HG02763 (cell line): ENCODE measurements around the gene CASZ1.

ENCODE experiments used
- ATAC-seq: cut with Tn5 transposase; IDR thresholded peaks from one replicate; pipeline ENCODE4 v1.9.1; 2021; ENCODE audit warnings: mild to moderate bottlenecking, moderate library complexity; ENCODE audit not compliant: unreplicated experiment

Gene CASZ1

DNA sequence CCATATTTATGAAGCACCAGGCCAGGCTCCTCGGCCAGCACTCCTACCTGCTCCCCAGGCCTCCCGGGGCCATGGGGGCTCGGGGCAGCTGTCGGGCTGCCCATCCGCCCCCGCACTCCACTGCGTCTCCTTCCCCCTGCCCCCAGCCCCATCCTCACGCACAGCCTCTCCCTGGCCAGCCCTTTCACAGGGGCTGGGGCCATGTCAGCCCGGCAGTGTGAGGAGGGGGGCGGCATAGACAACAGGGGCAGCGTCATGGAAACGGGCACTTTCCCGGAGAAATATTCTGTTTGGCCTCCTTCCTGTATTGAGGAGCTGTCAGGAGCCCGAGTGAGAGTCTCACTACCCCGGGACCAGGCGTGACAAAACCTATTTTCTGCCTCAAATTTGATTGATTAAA is 87.3 kb downstream of the CASZ1 start:
- no peak for ATAC-seq

DNA sequence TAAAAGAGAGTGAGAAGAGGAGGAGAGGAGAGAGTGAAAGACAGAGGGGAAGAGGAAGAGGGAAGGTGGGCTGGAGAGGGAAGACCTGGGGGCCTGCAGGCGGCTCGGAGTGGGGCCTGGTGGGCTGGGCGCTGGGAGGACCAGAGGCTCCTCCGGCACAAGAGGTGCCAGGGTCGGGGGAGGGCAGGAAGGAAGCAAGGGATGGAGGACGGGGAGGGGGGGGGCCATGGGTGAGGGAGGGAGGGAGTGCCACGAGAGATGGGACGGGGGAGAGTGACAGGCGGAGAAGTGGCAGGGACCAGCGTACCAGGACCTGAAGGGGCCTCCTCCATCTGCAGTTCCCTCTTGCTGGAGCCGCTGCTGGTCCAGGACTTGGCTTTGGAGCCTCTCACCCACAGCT is 87.7 kb downstream of the CASZ1 start:
- ATAC-seq: no peak

DNA sequence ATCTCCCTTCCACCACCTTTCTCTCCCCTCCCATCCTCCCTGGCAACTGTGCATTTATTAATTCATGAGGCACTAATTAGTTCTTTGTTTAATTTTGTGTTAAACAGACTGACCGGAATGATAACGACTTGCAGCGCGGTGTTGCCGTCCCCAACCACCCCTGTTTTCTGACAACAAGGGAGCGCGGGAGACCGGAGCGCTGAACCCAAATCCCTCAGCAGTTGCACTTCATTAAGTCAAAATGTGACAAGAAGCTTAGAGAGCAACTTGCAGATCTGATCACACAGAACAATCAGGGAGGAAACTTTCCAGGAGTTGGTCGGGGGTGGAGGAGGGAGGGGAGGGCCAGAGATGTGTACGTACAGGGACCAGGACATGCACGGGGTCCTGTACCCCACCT is 89.2 kb downstream of the CASZ1 start:
- no peak for ATAC-seq

DNA sequence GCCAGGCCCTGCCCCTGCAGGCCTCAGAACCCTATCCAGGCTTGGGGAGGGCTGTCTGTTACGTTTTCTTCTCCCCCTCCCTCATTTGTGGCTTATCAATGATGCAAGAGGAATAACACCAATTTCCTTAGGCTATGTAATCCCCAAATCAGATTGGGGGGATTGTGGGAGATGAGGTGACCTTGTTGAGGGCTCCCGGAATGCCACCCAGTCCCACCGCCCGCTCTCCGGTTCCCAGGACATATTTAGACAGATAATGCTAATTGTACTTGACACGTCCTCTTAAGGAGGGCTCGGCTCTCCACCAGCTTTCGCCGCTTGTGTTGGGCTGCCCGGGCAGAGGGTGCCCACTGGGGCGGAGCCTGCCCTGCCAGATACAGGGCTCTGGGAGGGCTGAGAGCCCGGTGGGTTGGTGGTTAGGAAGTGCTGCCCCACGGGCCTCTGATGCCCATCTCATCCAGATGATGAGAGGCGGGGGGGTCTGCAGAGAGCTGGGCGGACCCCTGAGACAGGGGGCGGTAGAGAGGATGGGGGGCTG is 90.0 kb downstream of the CASZ1 start:
- ATAC-seq: no peak

DNA sequence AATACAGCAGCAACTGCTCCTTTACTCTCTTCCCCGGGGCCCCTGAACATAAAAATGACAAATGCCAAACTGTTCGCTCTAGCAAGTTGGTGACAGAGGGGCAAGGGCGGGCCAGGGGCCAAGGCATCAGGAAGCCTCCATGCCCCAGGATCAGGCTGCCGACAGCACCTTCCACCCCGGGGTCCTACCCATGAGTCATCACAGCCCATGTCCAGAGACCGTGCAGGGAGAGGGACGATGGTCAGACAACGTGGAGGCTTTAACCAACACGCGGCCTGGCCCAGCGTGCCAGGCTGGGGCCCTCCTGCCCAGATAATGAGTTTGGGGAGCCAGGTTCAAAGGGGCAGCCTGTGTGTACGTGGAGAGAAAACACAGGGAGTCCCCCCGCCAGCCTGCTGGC is 90.5 kb downstream of the CASZ1 start:
- ATAC-seq: no peak

DNA sequence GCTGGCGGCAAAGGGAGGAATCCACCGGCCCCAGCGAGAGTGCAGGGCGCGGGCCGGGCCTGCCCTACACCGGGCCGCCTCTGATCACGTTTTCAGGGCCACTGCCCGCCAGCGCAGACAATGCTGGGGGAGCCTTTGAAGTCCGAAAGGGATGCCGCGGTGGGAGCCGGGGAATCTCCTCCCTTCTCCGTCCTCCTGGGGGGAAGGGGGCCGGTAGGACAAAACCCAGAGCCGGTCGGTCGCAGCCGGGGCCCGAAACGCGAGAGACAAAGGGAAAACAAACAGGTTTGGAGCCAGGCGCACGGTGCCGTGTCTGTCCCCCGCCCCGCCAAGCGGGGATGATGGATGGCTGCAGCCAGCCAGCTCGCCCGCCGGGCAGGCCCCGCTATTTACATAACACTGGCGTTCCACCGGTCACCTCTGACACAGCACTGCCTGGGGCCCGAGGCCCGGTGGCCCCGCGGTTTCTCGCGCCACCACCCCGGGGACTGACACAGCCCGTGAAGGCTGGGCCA is 92.0 kb downstream of the CASZ1 start:
- no peak for ATAC-seq

DNA sequence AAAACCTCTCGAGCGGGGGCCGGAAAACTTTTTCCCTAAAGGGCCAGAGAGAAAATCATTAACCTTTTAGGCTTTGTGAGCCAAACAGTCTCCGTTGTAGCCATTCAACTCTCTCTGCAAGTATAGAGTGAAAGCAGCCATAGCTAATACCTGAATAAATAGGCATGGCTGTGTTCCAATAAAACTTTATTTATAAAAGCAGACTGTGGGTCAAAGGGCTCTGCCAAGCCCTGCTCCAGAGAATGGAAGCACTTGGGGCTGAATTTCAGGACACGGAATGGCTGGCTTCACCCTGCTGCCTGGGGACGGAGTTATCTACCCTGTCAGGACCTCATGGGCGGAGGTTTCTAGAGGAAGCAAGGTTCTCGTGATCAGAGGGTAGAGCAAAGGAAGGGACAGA is 92.7 kb downstream of the CASZ1 start:
- no peak for ATAC-seq

DNA sequence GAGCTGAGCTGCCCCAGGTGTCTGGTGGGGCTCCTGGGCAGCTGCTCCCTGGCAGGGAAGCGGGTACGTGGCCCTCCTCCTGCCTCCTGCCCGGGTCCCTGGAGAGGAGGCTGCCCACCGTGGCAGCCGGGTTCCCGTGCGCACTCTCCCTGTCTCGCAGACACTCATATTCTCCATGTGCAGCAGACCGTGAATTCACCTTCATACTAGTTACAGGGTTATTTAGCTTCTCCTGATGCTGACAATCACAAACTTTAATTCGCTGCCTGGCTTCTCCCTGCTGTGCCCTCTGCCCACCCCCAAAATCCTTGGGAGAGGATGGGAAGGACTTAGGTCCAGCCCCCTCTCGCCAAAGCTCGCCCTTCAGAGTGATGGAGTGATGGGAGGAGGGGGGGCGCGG is 95.3 kb downstream of the CASZ1 start:
- no peak for ATAC-seq

DNA sequence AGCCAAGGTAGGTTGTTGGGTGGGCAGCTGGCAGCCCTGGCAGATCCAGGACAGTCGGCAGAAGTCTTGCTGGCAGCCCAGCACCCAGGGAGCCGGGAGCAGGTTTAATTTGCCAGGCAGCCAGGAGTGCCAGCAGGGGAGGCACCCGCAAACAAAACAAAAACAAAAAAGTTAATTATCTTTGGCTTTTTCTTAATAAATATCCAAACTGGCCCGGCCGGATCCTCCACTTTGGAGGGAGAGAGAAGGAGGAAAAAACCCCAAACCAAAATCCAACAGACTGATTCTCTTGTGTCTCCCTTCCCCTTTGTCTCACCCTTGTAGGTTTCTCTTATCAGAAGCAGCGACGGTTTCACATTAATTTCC is 97.0 kb downstream of the CASZ1 start:
- ATAC-seq: no peak

DNA sequence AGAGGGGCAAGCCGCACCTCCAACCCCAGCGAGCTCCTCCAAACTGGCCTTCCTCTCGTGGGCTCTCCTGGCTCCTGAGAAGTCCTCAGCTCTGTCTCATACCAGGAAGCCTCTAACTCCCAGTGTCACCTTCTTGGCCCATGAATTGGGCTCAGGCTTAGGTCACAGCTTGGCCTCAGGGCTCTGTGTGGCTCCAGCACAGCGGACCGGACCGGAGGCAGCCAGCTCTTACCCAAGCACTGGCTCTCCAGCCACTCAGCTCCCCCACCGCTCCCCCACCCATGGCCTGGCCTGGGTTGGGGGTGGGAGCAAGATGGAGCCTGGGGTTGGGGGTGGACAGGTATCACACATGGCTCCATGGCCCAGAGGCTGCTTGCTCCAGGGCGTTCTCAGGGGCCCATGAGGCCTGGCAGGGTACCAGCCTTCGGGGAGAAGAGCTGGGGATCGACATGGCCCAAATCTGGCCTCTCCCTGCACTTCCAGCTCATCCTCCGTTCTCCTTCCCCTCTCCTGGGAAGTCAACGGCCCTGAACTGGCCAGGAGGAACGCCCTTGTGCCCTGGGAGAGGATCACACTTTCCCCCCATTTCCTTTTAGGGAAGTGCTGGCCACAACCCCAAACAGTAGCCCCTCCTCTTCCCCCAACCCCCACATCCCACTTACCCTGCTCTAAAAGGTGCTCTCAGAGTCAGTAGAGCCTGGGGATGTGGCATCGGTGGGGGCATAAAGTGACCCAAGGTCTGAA is 97.5 kb downstream of the CASZ1 start:
- ATAC-seq: no peak

DNA sequence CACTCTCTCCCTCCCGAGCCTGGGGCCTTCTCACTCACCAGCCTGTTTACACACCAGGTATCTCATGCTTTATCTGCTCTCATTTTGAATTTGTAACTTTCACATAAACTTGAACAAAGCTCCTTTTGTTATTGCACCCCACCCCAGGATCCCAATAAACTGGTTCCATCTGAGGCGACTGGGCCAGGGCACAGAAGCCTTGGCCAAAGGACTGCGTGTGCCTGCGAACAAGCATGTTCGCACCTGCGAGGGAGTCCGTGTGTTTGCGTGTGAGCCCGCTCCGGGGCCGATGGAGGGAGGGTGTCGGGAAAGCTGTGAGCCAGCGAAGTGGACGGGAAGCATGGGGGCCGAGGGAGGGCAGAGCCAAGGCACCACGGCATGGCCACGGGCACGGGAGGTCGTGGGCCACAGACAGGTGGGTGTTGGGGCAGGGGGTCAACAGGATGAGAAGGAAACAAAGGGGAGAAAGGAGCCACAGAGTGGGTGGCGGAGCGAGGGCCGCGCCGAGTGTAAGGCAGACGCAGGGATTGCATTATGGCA is 98.8 kb downstream of the CASZ1 start:
- no peak for ATAC-seq

DNA sequence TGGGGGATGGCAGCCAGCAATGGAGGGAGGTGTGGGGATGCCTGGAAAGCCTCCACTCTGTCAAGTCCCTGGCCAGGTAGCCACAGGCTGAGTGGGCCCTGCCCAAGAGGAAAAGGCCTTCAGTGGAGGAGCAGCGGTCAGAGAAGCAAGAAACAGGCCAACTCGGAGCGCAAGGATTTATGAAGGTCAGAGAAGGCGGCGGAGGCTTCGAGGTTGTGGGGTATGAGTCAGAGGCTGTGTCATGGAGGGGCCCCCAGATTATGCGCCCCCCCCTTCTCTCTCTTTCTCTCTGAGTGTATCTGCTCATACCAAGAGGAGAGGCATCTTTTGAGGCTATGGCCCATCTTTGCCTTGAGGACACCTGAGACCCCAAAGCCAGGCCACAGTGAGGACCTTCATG is 99.5 kb downstream of the CASZ1 start:
- no peak for ATAC-seq

DNA sequence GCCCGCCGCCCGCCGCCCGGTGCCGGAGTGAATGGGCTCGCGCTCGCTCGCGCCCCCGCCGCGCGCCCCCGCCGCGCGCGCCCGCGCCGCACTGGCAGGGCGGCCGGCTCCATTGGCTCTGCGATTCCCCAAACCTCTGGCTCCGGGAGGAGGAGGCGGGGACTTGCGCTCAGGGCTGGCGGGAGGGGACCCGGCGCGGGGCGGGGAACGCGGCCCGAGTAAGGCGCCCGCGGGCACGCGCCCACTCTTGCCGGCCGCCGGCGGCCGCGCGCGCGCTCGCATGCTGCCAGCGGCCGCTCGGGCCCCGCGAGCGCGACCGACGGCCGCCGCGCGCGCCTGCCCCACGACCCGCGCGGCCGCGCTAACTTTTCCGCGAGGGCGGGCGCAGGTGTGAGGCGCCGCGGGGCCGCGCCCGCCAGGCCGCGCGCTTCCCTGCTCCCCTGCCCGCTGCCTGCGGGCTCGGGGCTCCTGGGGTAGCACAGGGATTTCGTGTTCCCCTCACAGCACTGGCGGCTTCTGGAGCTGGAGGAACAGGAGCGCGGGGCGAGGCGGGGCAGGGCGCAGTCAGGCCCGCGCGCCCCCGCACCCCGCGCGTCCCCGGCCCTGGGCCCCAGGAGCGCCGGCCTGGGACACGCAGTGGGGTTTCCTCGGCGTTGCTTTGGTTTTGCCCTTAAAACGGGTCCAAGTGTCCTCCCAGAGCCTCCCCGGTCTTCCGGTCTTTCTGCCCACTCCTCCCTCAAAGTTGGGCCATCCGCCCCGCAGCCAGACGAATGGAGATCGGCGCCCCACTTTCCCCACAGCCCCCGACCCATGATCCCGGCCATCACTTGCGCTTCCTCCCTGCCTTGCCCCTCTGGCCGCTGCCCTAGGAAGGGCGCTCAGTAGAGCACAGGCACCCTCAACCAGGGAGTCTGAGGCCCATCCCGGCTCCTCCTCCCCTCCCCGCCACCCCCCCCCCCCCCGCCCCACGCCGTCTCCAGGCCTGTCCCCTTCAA is 101.5 kb downstream of the CASZ1 start:
- peak; percentile 42 for ATAC-seq

DNA sequence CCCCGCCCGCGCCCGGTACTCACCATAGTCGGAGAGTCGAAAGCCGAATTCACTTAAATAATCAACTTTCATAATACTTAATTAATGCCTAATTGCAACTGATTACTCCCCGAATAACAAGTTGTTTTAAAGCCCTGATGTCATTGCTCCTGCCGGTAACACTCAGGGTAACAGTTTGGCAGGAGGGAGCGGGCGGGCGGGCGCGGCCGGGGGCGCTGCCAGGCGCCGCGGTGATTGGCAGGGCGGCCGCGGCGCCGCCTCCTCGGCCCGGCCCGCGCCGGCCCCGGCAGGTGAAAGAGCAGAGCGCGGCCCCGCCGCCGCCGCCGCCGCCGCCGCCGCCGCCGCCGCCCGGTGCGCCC is 102.2 kb downstream of the CASZ1 start:
- ATAC-seq: peak; percentile 38

DNA sequence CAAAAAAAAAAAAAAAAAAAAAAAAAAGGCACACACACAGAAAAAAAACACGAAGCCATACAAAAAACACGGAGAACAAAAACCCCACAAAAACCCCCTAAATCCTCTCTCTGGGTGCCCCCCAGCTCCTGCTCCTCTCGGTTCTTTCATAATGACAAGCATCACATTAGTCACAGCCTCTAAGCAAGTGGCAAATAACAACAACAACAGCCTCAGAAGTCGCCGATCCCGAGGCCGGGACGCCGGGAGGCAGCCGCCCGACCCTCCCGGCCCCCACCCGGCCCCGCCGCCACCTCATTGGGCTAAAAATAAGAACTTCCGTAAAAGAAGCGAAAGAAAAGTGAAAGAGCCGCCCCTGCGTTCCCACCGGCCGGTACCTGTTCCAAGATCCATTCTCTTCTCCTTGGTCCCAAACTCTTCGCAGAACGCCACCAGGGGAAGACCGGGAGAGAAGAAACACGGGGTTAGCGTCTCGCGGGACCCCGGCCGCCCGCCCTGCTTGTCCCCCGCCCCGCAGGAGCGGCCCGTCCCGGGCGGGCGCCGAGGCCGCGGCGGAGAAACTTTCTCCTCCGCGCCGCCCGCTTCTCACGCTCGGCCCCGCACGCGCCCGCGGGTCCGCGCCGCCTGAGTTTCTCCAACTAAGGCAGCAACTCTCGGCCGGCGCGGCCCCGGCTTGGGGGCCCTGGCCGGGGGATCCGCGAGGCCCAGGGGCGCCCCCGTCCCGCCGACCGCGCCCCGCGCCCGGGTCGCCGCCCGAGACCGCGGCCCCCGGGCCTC is 102.8 kb downstream of the CASZ1 start:
- peak; percentile 22 for ATAC-seq

DNA sequence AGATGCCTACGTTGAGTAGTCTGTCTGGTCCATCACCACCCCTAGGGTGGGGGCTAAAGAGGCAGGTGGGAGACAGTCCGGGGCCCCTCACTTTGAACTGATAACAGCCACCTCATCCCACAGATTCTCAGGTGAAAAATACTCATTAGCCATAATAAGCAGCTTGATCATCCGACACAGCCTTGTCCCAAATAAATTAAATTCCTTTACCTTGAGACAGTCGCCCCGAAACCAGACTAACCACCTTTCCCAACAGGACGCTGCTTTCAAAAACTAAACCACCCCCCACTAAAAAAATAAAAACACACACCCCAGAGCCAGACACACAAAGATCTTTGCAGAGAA is 103.3 kb downstream of the CASZ1 start:
- no peak for ATAC-seq

DNA sequence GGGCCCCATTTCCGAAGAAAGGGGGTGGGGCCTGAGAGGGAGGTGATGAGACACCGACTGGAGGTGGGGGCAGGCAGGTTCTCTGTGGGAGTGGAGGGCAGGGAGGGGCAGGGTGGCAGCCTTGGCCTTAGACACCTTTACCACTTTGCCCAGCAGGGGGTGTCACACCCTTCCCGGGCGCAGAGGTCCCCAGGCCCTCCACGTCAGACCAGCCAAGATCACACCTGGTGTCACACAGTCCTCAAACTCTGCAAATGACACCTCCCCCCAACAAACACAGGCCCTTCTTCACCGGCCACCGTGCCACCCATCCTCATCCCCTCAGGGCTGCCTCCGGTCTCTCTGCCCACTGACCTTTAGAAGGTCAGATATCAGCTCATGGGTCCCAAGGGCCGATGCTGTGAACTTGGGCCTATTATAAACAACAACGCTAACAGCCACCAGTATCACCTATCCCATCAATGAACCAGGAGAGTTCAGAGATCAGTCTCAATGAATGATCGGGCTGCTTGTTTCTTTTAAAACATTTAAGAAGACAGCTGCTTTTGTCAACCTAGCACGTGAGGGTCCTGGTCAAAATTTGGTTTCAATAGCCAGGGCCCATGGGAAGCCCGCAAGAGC is 103.9 kb downstream of the CASZ1 start:
- ATAC-seq: no peak

DNA sequence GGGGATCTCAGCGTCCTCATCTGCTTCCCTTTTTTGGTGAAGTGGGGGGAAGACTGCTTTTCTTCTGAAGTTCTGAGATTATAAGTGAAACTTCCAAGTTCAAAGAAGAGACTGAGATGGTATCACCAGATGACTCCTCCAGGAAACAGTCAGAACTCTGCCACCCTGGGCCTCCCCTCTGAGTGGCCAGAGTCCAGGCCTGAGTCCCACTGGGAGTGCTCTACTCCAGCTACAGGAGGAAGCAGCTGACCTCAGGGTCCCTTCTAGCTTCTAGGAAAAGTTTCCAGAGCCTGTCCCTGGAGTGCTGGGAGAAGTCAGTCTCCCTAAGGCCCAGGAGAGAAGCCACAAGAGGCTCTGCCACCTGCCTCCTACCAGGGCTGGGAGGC is 104.7 kb downstream of the CASZ1 start:
- ATAC-seq: no peak

DNA sequence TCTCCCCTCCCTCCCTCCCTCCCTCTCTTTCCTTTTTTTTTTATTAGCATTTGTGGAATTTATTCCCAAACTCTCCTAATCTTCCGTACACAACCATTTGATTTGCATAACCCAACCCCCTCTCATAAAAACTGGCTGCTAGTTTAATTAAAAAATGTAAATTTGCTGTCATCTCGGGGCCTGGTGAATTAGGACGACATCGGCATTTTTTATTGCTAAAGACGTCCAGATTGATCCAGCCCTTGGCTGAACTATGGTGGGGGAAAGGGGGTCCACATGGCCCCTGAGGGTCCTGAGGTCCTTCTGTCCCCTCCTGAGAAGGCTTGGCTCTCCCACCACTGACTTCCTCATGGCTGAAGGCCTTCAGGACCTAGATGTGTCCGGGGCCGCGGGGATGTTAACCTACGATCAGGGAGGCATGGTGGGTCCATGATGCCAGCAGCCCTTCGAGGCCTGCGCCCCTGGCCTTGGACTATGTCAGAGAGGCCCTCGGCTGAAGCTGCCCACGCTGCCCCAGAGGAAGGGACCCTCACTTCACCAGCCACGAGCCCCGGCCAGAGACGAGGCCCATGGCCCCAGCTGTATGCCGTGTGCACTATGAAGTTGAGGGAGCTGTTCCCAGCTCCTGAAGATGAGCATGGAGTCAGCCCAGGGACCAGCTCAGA is 105.2 kb downstream of the CASZ1 start:
- no peak for ATAC-seq

DNA sequence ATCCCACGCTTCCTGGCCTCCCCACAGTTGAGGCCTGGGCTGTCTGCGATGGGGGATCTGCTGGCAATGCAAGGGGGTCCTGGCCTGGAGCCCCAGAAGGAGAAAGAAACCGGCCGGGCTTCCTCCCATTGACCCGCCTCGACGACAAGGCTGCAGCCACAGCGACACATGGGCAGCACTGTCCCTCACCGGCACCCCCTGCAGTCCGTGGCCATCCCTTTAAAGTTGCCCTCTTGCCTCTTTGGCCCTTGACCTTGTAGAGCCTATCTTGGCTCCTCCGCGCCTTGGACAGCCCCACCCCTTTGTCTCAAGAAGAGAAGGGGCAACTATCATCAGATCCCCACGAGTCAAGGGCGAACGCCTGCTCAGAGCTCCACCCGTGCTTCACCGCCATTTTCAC is 106.0 kb downstream of the CASZ1 start:
- no peak for ATAC-seq
